WI38 (cell line): ENCODE measurements around the gene METTL13.

Experiments
- H3K4me3 ChIP-seq: 2 replicates; pipeline ENCODE4 v1.5.1; 2011; ENCODE audit warnings: low read depth, mild to moderate bottlenecking, control low read depth, low read length
- CTCF ChIP-seq: IDR thresholded peaks from 2 replicates; pipeline ENCODE4 v1.5.1; 2012; ENCODE audit warnings: low read depth, mild to moderate bottlenecking, control low read depth, low read length

The METTL13 gene

DNA sequence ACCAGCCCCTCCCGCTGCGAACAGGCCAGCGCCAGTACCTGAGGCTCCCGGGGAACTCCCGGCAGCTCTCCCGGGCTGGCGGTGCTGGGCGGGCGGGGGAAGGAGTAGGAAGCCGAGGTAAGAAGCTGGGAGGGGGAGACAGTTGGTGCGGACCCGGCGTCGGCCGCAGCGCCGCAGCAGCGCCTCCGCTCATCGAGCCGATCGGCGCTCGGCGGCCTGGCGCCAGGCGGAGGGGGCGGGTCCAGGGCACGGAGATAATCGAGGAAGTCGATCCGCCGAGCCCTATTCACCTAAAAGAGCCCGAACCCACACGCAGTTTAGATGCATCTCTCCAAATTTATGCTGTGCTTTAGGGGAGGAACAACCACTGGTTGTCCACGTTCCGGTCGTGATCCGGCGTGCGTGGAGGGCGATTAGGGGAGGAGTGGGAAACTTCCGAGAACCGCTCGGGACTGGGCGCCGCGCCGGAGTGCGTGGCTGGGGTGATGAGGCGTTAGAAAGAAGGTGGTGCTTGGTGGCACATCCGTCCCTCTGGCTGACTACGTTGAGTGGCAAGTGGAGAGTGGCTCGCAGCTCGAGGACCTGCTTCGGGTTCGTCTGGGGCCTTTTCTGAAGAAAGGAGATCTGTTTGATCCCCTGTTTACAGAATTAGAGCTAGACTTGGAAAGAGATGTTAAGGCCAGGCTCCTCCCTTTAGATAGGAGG is 39.4 kb upstream of the METTL13 start, which contains the start of gene VAMP4:
VAMP4 (minus strand) TSS at position 194 of the 705 bp plus-strand sequence. CDS start 3,651 bp downstream, outside the sequence.
- TF ChIP-seq CTCF, result no peak

DNA sequence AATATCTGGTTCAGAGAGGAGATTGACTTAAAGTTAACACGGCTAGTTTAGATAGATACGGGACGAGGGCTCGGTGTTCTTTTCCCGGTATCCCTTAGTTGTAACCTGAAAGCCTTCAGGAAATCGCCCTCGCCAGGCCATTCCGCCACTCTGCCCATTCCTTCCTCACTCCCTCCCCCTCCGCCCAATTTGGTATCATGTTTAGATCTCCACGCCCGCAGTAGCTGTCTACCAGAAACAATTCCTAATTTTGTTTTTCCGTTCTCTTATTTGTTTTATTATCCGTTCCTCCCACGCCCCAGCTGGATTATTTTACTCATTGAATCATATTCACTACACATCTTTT is 38.9 kb upstream of the METTL13 start:
- TF ChIP-seq CTCF, result no peak
- peak overlapping the region; percentile 89 for H3K4me3 ChIP-seq

More for the DNA sequence above, 39.4 kb upstream of the METTL13 start, which contains the start of gene VAMP4:
- H3K4me3 ChIP-seq, result peak within 1 kb of the TSS; percentile 89

DNA sequence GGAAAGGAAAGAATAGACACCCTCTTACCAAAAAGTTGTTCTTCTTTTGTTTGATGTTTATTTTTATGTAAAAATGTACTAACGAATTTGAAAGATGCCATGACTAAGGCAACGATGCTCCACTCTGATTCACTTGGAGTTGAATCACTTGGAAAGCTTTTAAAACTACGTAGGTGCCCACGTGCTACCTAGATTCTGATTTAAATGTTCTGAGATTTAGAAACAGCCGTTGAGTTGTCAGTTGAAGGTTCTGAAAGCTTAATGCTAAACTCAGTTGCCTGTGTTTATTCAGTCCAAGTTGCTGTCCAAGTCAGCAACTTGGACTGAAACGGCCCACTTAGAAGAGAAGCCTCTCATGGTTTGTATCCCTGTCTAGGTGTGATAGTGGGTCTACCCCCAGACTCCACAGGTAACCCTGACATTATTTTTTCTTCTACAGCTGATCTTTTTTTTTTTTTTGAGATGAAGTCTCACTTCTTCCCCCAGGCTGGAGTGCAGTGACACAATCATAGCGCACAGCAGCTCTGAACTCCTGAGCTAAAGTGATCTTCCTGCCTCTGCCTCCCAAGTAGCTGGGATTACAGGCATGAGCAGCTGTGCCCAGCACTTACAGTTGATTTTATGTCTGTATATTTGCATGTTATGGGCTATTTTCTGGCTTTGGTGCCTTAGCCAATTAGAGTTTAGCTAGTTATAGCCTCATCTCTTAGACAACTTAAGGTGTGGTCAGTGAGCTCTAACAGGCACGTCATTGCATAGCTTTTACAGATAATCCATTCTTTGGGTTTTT is 38.2 kb upstream of the METTL13 start:
- peak overlapping the region; percentile 89 for H3K4me3 ChIP-seq
- TF ChIP-seq CTCF, result no peak

GRCh38 chr1:171744986-171745385 is 36.5 kb upstream of the METTL13 start:
- TF ChIP-seq CTCF, result no peak
- no peak overlapping the region for H3K4me3 ChIP-seq

GRCh38 chr1:171748651-171749050 is 32.8 kb upstream of the METTL13 start:
- no peak overlapping the region for H3K4me3 ChIP-seq
- TF ChIP-seq CTCF, result no peak

- no peak for TF ChIP-seq CTCF
- H3K4me3 ChIP-seq, result no peak overlapping the region
Observed at GRCh38 chr1:171751221-171751620, 30.2 kb upstream of the METTL13 start.

GRCh38 chr1:171753182-171753581 is 28.3 kb upstream of the METTL13 start:
- H3K4me3 ChIP-seq, result no peak overlapping the region; the same call in 1 of the 2 replicates

More at GRCh38 chr1:171753182-171753581, 28.3 kb upstream of the METTL13 start:
- TF ChIP-seq CTCF, result no peak
